GM10847 (cell line): Measurements from ENCODE around the gene MTHFD2L.

ENCODE experiments used
- POLR2A ChIP-seq: IDR thresholded peaks from 2 replicates; pipeline ENCODE4 v1.6.1; 2011; ENCODE audit not compliant: insufficient read length; ENCODE audit errors: extremely low read depth

MTHFD2L gene

GRCh38 chr4:74323663-74324062 is 165.7 kb downstream of the MTHFD2L start:
- no peak for TF ChIP-seq POLR2A

- TF ChIP-seq POLR2A = no peak
These were observed 166.3 kb downstream of the MTHFD2L start for GRCh38 chr4:74324262-74324661.

GRCh38 chr4:74325886-74326285 is 168.0 kb downstream of the MTHFD2L start:
- TF ChIP-seq POLR2A = no peak

GRCh38 chr4:74327762-74328161 is 169.8 kb downstream of the MTHFD2L start:
- TF ChIP-seq POLR2A = no peak

GRCh38 chr4:74328501-74328900 is 170.6 kb downstream of the MTHFD2L start:
- no peak for TF ChIP-seq POLR2A

GRCh38 chr4:74329307-74329706 is 171.4 kb downstream of the MTHFD2L start:
- no peak for TF ChIP-seq POLR2A

- TF ChIP-seq POLR2A = no peak
These were observed 172.4 kb downstream of the MTHFD2L start for GRCh38 chr4:74330295-74330750.

GRCh38 chr4:74331252-74331651 is 173.3 kb downstream of the MTHFD2L start:
- no peak for TF ChIP-seq POLR2A

GRCh38 chr4:74331944-74332343 is 174.0 kb downstream of the MTHFD2L start:
- TF ChIP-seq POLR2A = no peak

GRCh38 chr4:74334636-74335035 is 176.7 kb downstream of the MTHFD2L start:
- TF ChIP-seq POLR2A = no peak

- no peak for TF ChIP-seq POLR2A
These were observed 177.6 kb downstream of the MTHFD2L start for GRCh38 chr4:74335341-74336021.

GRCh38 chr4:74338792-74339333 is 180.9 kb downstream of the MTHFD2L start:
- TF ChIP-seq POLR2A = no peak

GRCh38 chr4:74339501-74339900 is 181.6 kb downstream of the MTHFD2L start:
- no peak for TF ChIP-seq POLR2A

GRCh38 chr4:74344031-74344430 is 186.1 kb downstream of the MTHFD2L start:
- TF ChIP-seq POLR2A = no peak
